BJ (cell line): Measurements from ENCODE around the gene PDLIM5. TPM values are rescaled to one million over a fixed set of nuclear protein-coding genes. Genes with fewer than 3 reads are reported as not detected.
"Not testable (repeated sequence)": the region's sequence is repeated elsewhere in the genome, so short reads cannot be mapped to it uniquely, and the experiment has no call there.

Experiments used
- CTCF ChIA-PET: fragments of 350-600 bp; formaldehyde crosslinking; extraction: SDS; loops from one replicate; lab custom pipeline; 2021; ENCODE audit warnings: antibody characterized with exemption, inconsistent platforms; lab: Yijun Ruan, JAX
- POLR2A ChIA-PET: fragments of 300-600 bp; sonication (Branson Sonifier 250); formaldehyde crosslinking; extraction: SDS; loops from one replicate; lab custom pipeline; 2021; ENCODE audit warnings: antibody characterized with exemption; lab: Charles Lee
- DNase-seq: peaks from one replicate; pipeline ENCODE4 v3.0.0-alpha.2; 2011; ENCODE audit warnings: low read depth
- H3K27me3 ChIP-seq: 2 replicates; pipeline ENCODE4 v1.6.0; 2011; ENCODE audit warnings: low read length; ENCODE audit not compliant: control insufficient read depth, insufficient read depth
- H3K36me3 ChIP-seq: 2 replicates; pipeline ENCODE4 v1.5.1; 2011; ENCODE audit warnings: low read length; ENCODE audit not compliant: control insufficient read depth, insufficient read depth
- H3K4me3 ChIP-seq: 2 replicates; pipeline ENCODE4 v1.5.1; 2011; ENCODE audit warnings: low read depth, mild to moderate bottlenecking, control low read depth, low read length
- polyA plus RNA-seq: library from polyadenylated mRNA; depleted of rRNA; stranded (reverse); fragments of >200 nt; gene quantifications from 2 replicates; pipeline ENCODE4 v1.2.3, GENCODE V29; 2011
- TF ChIP-seq, protein P1 (sequence below): IDR thresholded peaks from 2 replicates; pipeline ENCODE4 v1.5.1; 2011; ENCODE audit warnings: low read depth, mild to moderate bottlenecking, control low read depth, inconsistent platforms, low read length, moderate library complexity; ENCODE audit not compliant: insufficient read depth

PDLIM5 gene
- polyA plus RNA-seq, 1 experiment, result 353 TPM

DNA sequence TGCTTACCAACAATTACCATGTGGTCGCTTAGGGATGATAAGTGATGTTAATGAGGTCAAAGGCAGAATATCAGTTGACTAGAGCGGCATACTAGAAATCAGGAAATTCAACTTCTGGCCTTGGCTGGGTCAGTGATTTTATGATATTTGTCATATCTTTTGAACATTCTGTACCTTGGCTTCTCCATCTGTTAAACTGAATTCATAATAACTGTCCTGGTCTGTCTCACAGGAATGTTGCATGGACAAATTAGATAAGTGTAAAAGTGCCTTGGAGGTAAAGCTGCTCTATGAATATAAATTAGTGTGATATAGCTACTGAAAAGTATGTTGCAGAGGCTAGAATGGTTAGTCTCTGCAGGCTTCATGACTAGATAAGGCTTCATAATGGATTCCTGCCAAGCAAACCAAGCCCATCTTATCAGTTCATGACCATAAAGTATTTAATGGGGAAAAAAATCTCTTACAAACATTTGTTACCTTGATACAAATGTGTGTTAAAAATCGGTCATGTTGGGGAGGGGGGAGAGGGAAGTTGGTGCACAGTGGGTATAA is 201.4 kb downstream of the PDLIM5 start:
- POLR2A ChIA-PET, result no interaction called here
- DNase-seq, result no peak
- no peak overlapping the region for H3K4me3 ChIP-seq
- H3K36me3 ChIP-seq, result peaks cover 2% of the 10 kb centered on the region; the same call in 1 of the 2 replicates
- TF ChIP-seq, protein P1, sequence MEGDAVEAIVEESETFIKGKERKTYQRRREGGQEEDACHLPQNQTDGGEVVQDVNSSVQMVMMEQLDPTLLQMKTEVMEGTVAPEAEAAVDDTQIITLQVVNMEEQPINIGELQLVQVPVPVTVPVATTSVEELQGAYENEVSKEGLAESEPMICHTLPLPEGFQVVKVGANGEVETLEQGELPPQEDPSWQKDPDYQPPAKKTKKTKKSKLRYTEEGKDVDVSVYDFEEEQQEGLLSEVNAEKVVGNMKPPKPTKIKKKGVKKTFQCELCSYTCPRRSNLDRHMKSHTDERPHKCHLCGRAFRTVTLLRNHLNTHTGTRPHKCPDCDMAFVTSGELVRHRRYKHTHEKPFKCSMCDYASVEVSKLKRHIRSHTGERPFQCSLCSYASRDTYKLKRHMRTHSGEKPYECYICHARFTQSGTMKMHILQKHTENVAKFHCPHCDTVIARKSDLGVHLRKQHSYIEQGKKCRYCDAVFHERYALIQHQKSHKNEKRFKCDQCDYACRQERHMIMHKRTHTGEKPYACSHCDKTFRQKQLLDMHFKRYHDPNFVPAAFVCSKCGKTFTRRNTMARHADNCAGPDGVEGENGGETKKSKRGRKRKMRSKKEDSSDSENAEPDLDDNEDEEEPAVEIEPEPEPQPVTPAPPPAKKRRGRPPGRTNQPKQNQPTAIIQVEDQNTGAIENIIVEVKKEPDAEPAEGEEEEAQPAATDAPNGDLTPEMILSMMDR, result no peak
- no peaks in the 10 kb centered on the region for H3K27me3 ChIP-seq
- CTCF ChIA-PET, result no interaction called here

- no peak for DNase-seq
- CTCF ChIA-PET, result no interaction called here
- no peak overlapping the region for H3K4me3 ChIP-seq
- POLR2A ChIA-PET, result no interaction called here
- TF ChIP-seq, protein P1, result no peak
- no peaks in the 10 kb centered on the region for H3K36me3 ChIP-seq
- H3K27me3 ChIP-seq, result no peaks in the 10 kb centered on the region
These were observed 202.4 kb downstream of the PDLIM5 start for GRCh38 chr4:94653984-94654609.

- TF ChIP-seq, protein P1, result no peak
- POLR2A ChIA-PET, result no interaction called here
- CTCF ChIA-PET, result no interaction called here
- no peak for DNase-seq
- Histone ChIP-seq H3K4me3 (no peak overlapping the region), H3K27me3 (no peaks in the 10 kb centered on the region), H3K36me3 (no peaks in the 10 kb centered on the region)
These were observed 203.0 kb downstream of the PDLIM5 start for GRCh38 chr4:94654714-94655113.

- H3K4me3 ChIP-seq, result no peak overlapping the region
- ChIA-PET CTCF (no interaction called here), POLR2A (no interaction called here)
- DNase-seq, result no peak
- peaks cover 1% of the 10 kb centered on the region; the same call in 1 of the 2 replicates for H3K36me3 ChIP-seq
- no peaks in the 10 kb centered on the region for H3K27me3 ChIP-seq
- TF ChIP-seq, protein P1, result no peak
These were observed 208.9 kb downstream of the PDLIM5 start for GRCh38 chr4:94660614-94661013.

- POLR2A ChIA-PET, H3K36me3 ChIP-seq, H3K4me3 ChIP-seq, H3K27me3 ChIP-seq, DNase-seq, CTCF ChIA-PET: not testable (repeated sequence)
These were observed 213.3 kb downstream of the PDLIM5 start for GRCh38 chr4:94665021-94665420.
